Nucleus accumbens (tissue), 56 donors: ENCODE data around the gene ZNF782.
A peak's percentile ranks its signal among the peaks of the same experiment; 100 is the strongest.
"Not testable (repeated sequence)": the region's sequence is repeated elsewhere in the genome, so short reads cannot be mapped to it uniquely, and the experiment has no call there.

Source experiments
- DNase-seq, 56 donors: peaks; one replicate each; lab custom pipeline; 2025; lab: John Stamatoyannopoulos, UW

ZNF782 gene

GRCh38 chr9:96853781-96854650, at the start of gene ZNF782:
Gene ZNF782 (minus strand): TSS chr9:96854514. CDS start chr9:96851961, 2,553 bp downstream.
- DNase-seq: peak; percentile 28 to 97 (median 90)

DNA sequence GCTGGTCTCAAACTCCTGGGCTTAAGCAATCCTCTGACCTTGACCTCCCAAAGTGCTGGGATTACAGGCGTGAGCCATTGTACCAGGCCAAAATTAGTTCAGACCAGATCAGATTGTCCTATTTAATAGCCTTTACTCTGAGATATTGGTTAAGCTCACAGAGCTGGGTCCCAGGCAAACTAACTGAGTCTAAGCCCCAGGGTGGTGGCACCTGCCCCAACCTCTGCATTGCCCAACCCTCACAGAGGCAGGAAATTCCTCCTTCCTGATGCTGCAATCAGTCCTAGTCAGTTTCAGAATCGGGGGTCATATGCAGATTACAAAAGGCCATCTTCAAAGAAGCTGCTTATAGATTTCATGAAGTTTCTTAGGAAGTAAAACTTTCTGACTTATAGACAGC, 45.7 kb upstream of the ZNF782 start:
- DNase-seq: not testable (repeated sequence)

DNA sequence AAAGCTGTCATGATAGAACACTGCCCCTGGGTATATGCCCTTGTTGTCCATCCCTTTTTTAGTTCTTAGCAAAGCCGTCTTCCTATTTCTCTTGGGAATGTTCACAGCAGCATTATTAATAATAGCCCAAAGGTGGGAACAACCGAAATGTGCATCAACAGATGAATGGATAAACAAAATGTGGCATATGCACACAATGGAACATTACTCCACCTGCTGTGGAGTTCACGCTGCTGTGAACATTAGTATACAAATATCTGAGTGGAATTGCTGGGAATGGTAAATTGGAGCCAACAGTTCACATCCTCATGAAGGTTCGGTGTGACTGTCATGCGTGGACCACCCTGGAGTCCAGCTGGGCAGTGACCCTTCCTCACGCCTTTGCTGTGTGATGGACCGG, 37.8 kb upstream of the ZNF782 start:
- no peak for DNase-seq

GRCh38 chr9:96888591-96888990, 34.3 kb upstream of the ZNF782 start:
- no peak for DNase-seq

DNA sequence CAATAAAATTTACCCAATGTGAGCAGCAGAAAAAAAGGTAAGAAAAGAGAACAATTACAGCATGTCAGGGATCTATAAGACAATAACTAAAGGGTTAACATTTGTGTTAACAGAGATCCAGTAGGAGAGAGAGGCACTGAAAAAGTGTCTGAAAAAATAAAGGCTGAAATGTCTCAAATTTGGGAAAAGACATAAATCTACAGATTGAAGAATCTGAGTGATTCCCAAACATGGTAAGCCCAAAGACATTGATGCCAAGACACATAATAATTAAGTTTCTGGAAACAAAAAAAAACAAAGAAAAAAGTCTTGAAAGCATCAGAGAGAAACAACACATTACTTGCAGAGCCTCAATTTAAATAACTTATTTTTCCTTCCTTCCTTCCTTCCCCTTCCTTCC, 31.1 kb upstream of the ZNF782 start:
- DNase-seq: no peak

DNA sequence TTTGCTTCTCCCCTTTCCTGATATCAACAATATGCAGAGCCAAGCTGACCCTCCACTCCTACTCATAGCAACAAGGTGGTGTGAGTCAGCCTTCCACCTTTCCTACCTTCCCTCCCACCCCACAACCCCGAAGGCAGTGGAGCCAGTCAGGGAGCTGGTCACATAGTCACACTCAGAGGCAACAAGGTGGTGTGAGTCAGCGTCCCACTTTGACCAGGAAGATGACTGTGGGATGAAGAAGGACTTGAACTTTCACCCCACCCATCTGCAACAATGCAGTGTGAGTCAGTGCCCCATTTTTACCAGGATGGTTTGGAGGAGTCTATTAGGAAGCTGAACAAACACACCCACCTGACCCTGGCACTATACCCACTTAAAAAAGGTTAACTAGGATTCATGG, 30.1 kb upstream of the ZNF782 start:
- DNase-seq: no peak

- DNase-seq: no peak
Observed at GRCh38 chr9:96883922-96884321, 29.6 kb upstream of the ZNF782 start.

DNA sequence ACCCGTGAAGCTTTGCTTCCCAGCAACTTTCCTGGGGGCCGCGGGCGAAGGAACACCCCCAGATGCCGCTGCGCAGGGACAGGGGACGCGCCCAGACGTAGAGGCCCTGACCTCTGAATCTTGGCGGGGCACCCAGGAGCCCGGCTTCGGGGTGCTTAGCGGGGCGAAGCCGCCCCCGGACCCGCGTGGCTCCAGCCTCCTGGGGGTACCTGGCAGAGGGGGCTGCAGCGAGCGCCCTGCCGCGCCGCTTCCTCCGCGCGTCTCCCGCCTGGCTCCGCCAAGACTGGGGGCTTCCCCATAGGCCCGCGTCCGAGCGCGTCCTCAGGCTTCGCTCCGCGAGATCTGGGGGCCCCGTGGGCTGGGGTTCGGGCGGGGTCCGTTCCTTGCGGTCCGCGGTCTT, 23.0 kb upstream of the ZNF782 start:
- no peak for DNase-seq

- DNase-seq: peak in 44 of 56 donors; percentile 13 to 87 (median 54)
Observed at GRCh38 chr9:96875461-96876142, 21.3 kb upstream of the ZNF782 start.

GRCh38 chr9:96874947-96875460, 20.7 kb upstream of the ZNF782 start:
- peak in 21 of 56 donors; percentile 8 to 64 (median 31) for DNase-seq

DNA sequence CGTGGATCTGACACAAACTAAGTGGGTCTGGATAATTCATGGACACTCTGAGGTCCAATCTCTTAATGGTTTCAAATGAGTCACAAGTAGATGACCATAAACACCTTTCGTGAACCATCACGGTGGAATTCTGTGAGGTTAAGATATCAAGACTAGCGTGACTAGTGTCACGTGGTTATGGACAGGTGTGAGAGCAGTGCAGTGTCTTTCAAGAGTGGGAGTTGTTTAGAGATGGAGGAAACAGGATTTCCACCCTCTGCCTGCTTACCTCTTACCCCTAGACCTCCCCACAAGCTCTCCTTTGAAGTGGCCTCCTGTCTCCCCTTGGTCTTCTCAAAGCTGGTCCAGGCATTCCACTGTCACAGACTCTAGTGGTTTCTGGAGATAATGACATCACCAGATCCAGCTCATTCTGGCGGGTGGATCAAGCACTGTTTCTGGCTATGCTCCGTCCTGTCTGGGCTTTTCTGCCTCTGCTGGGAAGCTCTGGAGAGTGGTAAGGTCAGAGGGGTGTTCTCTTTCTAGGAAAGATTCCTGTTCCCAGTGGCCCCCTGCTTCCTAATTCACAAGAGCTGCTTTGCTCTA, 20.0 kb upstream of the ZNF782 start:
- DNase-seq: no peak

DNA sequence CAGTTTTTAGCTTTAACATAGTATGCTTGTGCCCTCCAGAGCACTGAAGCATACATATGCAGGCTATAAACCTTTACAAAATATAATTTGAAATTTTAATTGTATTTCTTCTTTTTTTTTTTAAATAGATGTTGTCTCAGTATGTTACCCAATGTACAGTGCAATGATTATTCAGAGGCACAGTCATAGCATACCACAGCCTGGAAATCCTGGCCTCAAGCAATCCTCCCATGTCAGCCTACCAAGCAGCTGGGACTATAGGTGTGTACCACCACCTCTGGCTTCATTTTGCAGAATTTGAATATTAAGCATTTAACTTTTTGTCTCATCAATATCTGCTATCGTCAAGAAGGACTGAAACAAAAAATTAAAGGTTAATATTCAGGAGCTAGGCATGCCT, 16.9 kb upstream of the ZNF782 start:
- DNase-seq: no peak

DNA sequence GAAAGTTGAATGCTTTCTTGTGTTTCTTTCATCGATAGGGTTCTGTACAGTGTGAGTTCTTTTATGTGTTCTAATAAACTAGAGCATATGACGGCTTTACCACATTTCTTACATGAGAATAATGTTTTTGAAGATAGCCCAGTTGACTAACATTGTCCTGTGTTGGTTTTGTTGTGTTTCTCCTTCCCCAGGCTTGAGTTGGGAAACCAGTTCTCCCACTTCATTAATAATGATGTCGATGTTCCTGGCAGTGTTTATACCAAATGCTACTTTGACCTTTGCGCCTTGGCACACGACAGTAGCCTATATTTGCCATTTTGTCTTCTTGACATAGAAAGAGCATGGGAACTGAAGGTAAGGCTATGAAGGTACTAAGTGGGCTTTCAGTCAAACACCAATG, 14.4 kb upstream of the ZNF782 start:
- DNase-seq: no peak

DNA sequence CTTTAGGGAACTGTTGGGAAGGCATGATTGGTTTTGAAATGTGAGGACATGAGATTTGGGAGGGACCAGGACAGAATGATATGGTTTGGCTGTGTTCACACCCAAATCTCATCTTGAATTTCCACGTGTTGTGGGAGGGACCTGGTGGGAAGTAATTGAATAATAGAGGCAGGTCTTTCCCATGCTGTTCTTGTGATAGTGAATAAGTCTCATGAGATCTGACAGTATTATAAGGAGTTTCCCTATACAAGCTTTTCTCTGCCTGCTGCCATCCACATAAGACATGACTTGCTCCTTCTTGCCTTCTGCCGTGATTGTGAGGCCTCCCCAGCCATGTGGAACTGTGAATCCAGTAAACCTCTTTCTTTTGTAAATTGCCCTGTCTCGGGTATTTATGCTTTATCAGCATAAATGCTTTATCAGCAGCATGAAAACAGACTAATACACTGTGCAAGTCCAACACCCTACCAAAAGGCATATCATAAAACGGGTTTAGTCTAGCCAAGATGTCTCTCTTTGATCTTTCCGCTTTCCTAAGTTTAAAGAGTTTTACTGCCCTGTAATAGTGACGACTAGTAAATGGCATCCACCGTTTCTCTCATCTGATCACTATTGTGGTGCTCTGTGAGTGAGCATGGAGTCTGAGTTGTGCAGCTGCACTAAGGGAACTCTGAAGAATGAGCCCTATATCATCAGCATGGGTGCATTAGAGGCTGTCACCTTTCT, 12.9 kb upstream of the ZNF782 start:
- no peak for DNase-seq

DNA sequence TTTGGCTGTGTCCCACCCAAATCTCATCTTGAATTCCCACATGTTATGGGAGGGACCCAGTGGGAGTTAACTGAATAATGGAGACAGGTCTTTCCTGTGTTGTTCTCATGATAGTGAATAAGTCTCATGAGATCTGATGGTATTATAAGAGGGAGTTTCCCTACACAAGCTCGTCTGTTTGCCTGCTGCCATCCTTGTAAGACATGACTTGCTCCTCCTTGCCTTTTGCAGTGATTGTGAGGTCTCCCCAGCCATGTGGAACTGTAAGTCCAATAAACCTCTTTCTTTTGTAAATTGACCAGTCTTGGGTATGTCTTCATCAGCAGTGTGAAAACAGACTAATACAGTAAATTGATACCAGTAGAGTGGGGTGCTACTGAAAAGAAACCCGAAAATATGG, 10.9 kb upstream of the ZNF782 start:
- not testable (repeated sequence) for DNase-seq

DNA sequence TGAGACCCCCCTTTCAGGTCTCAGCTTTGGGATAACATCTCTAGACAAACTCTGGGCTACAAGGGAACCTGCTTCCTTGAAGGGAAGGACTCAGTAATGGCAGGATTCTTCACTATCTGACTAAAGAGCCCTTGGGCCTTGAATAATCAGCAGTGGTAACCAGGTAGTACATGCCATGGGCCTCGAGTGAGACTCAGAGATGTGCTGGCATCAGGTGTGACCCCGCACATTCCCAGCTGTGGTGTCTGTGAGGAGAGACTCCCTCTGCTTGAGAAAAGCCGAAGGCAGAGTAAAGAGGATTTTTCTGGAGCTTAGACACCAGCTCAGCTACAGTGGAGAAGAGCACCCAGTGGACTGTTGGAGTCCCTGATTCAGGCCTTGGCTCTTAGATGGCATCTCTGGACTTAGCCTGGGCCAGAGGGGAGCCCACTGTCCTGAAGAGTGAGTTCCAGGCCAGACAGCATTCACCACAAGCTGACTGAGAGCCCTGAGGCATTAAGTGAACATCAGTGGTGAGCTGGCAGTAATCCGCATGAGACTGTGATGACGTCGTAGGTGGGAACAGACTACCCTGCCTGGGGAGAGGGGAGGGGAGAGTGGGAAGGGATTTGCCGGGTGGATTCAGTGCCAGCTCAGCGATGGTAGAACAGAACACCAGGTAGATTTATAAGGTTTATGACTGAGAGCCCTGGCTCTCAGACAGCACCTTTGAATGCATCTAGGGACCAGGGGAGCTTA, 5.3 kb upstream of the ZNF782 start:
- peak in 16 of 56 donors; percentile 1 to 48 (median 26) for DNase-seq

GRCh38 chr9:96858670-96859069, 4.4 kb upstream of the ZNF782 start:
- no peak for DNase-seq

- no peak for DNase-seq
Observed at GRCh38 chr9:96858018-96858573, 3.8 kb upstream of the ZNF782 start.
